WTC11 (cell line): ENCODE results near the gene HOMER1.

Source experiments
- ARID4B ChIP-seq: sonication (generic); formaldehyde crosslinking; IDR thresholded peaks from 2 replicates; pipeline ENCODE4 v1.8.0; 2023; ENCODE audit warnings: missing genetic modification reagents, mild to moderate bottlenecking, borderline replicate concordance
- ATF1 ChIP-seq: sonication (generic); formaldehyde crosslinking; IDR thresholded peaks from 2 replicates; pipeline ENCODE4 v1.8.1; 2023; ENCODE audit warnings: mild to moderate bottlenecking, moderate library complexity, missing genetic modification reagents
- CREB1 ChIP-seq: sonication (generic); formaldehyde crosslinking; IDR thresholded peaks from 2 replicates; pipeline ENCODE4 v1.8.0; 2023; ENCODE audit warnings: mild to moderate bottlenecking, missing genetic modification reagents
- CREM ChIP-seq: sonication (generic); formaldehyde crosslinking; IDR thresholded peaks from 2 replicates; pipeline ENCODE4 v1.8.1; 2022; ENCODE audit warnings: mild to moderate bottlenecking, missing genetic modification reagents, moderate library complexity
- JAZF1 ChIP-seq: fragments of 250-450 bp; sonication (Bioruptor Pico); IDR thresholded peaks from 2 replicates; pipeline ENCODE4 v1.9.0; 2021; ENCODE audit warnings: moderate library complexity, mild to moderate bottlenecking, inconsistent platforms
- NFE2L1 ChIP-seq: sonication (generic); formaldehyde crosslinking; IDR thresholded peaks from 2 replicates; pipeline ENCODE4 v1.8.1; 2023; ENCODE audit warnings: missing genetic modification reagents
- STAT6 ChIP-seq: sonication (generic); formaldehyde crosslinking; conservative IDR thresholded peaks from 2 replicates; pipeline ENCODE4 v1.8.1; 2023; ENCODE audit warnings: mild to moderate bottlenecking, low read depth, missing genetic modification reagents, moderate library complexity
- USF1 ChIP-seq: sonication (generic); formaldehyde crosslinking; IDR thresholded peaks from 2 replicates; pipeline ENCODE4 v1.8.0; 2022; ENCODE audit warnings: mild to moderate bottlenecking, missing genetic modification reagents
- ZNF138 ChIP-seq: sonication (generic); formaldehyde crosslinking; conservative IDR thresholded peaks from 2 replicates; pipeline ENCODE4 v1.8.1; 2022; ENCODE audit warnings: mild to moderate bottlenecking, moderate library complexity, missing genetic modification reagents
- TF ChIP-seq, protein P1 (sequence below): fragments of 200-600 bp; IDR thresholded peaks from 2 replicates; pipeline ENCODE4 v1.8.0; 2022; ENCODE audit warnings: antibody characterized with exemption

DNA sequence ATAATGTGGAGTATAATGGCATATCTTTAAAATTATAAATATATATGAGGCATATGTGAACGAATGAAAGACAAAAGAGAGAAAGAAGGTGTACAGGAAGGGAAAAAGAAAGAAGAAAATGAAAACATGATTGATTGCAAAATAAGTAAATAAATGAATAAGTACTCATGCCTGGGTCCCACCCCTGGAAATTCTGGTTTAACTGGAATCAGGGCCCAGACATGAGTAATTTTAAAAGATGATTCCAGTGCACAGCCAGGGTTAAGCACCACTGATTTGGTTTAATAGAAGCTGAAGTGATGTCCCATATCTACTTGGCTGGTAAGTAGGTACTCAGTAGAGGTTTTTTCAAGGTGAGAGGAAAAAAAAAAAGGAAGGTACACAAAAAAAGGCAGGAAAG lies 34.0 kb upstream of the HOMER1 start:
- TF ChIP-seq, protein P1, sequence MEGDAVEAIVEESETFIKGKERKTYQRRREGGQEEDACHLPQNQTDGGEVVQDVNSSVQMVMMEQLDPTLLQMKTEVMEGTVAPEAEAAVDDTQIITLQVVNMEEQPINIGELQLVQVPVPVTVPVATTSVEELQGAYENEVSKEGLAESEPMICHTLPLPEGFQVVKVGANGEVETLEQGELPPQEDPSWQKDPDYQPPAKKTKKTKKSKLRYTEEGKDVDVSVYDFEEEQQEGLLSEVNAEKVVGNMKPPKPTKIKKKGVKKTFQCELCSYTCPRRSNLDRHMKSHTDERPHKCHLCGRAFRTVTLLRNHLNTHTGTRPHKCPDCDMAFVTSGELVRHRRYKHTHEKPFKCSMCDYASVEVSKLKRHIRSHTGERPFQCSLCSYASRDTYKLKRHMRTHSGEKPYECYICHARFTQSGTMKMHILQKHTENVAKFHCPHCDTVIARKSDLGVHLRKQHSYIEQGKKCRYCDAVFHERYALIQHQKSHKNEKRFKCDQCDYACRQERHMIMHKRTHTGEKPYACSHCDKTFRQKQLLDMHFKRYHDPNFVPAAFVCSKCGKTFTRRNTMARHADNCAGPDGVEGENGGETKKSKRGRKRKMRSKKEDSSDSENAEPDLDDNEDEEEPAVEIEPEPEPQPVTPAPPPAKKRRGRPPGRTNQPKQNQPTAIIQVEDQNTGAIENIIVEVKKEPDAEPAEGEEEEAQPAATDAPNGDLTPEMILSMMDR: no peak
- no peak for TF ChIP-seq CREM (CRISPR knock-in tag)
- TF ChIP-seq CREB1 (CRISPR knock-in tag): no peak
- TF ChIP-seq ATF1: no peak
- no peak for TF ChIP-seq ZNF138 (CRISPR knock-in tag)
- TF ChIP-seq JAZF1 (CRISPR knock-in tag): no peak
- TF ChIP-seq STAT6: no peak
- no peak for TF ChIP-seq USF1 (CRISPR knock-in tag)
- no peak for TF ChIP-seq NFE2L1 (CRISPR knock-in tag)
- TF ChIP-seq ARID4B (CRISPR knock-in tag): no peak
